Activated T-helper 1 cell treated with Interleukin-2 at 50 U/mL for 16 hours (primary cell): ENCODE results near the gene WDR20.
"Not testable (repeated sequence)": the region's sequence is repeated elsewhere in the genome, so short reads cannot be mapped to it uniquely, and the experiment has no call there.

Experiments
- DNase-seq: peaks from one replicate; pipeline ENCODE4 v3.0.0-alpha.2; 2020; ENCODE audit warnings: low read depth

WDR20 gene

DNA sequence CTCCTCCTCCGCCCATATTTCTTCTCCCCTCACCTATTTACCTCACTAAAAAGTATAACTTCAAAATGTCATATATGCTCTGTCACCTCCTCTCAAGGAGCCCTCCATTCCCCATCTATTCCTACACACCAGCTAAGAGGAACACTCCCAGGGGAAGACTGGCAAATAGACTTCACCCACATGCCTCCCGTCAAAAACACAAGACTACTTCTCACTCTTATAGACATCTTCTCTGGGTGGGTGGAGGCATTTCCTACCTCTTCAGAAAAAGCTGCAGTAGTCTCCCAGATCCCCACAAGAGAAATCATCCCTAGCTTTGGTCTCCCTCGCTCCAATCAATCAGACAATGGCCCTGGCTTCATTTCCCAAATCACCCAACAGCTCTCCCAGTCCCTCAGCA, 99.1 kb downstream of the WDR20 start:
- DNase-seq: no peak

DNA sequence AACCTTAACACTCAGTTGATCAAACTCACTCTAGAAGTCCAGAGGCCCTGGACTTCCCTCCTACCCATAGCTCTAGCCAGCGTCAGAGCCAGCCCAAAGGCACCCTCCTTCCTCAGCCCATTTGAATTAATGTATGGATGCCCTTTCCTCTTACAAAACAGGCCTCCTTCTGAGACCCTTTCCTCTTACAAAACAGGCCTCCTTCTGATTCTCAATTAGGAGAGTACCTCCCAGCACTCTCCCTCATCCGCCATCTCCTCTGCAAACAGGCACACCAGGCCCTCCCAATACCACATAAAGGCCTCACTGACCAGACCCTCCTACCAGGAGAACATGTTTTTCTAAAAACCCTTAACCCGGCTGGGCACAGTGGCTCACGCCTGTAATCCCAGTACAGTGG, 99.5 kb downstream of the WDR20 start:
- no peak for DNase-seq

GRCh38 chr14:102240481-102240880, 100.8 kb downstream of the WDR20 start:
- DNase-seq: not testable (repeated sequence)

DNA sequence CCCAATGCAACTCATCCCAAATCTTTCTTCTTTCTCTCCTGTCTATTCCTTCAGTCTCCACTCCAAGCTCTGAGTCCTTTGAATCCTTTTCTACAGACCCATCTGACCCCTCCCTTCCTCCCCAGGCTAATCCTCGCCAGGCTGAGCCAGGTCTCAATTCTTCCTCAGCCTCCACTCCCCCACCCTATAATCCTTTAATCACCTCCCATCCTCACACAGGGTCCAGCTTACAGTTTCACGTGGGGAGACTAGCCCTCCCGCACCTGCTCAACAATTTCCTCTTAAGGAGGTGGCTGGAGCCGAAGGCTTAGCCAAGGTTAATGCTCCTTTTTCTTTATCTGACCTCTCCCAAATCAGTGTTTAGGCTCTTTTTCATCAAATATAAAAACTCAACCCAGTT, 101.5 kb downstream of the WDR20 start:
- no peak for DNase-seq

DNA sequence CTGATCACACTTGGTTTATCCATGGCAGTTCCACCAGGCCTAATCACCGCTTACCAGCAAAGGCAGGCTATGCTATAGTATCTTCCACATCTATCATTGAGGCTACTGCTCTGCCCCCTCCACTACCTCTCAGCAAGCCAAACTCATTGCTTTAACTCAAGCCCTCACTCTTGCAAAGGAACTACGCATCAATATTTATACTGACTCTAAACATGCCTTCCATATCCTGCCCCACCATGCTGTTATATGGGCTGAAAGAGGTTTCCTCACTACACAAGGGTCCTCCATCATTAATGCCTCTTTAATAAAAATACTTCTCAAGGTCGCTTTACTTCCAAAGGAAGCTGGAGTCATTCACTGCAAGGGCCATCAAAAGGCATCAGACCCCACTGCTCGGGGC, 104.1 kb downstream of the WDR20 start:
- not testable (repeated sequence) for DNase-seq

GRCh38 chr14:102246071-102246470, 106.4 kb downstream of the WDR20 start:
- no peak for DNase-seq

DNA sequence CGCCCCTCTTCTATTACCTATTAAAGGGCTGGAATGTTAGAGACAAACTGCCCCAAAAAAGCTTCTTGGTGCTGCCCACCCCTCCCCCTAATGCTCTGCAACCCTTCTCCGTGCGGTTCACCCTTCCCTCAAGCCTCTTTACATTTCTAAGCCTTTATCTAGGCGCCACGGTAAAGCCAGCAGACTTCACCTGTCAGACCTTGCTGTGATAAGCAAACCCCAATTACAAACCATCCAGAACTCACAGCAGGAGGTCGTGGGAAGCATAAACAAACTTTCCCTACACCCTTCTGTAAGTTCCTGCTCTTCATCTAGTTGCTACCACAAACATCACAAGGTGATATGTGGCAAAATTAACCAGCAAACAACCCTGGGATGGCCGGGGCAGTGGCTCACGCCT, 108.4 kb downstream of the WDR20 start:
- no peak for DNase-seq

- DNase-seq: no peak
Measured at GRCh38 chr14:102249041-102249440, 109.3 kb downstream of the WDR20 start.

GRCh38 chr14:102249981-102250380, 110.3 kb downstream of the WDR20 start:
- no peak for DNase-seq

- DNase-seq: no peak
Measured at GRCh38 chr14:102250636-102251035, 110.9 kb downstream of the WDR20 start.

GRCh38 chr14:102251161-102251560, 111.5 kb downstream of the WDR20 start:
- no peak for DNase-seq

GRCh38 chr14:102252834-102253801, 113.4 kb downstream of the WDR20 start:
- no peak for DNase-seq

GRCh38 chr14:102255401-102256190, 115.9 kb downstream of the WDR20 start:
- no peak for DNase-seq

DNA sequence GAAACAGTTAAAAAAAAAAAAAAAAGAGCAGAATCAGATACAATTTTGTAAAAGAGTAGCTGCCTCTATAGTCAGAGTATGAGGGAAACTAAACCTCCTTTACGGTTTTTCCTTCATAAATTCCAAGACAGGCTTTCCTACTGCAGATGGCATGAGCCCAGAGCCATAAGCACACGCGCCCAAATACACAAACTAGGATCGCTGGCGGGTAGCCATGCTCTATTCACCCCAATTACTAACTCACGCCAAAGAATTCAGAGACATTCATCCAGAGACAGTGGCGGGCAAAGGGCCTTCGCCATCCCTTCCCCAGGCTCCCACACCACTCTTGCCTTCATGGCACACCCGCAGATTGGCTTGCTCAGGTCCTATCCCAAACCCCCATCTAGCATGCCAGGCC, 117.0 kb downstream of the WDR20 start:
- DNase-seq: no peak

DNA sequence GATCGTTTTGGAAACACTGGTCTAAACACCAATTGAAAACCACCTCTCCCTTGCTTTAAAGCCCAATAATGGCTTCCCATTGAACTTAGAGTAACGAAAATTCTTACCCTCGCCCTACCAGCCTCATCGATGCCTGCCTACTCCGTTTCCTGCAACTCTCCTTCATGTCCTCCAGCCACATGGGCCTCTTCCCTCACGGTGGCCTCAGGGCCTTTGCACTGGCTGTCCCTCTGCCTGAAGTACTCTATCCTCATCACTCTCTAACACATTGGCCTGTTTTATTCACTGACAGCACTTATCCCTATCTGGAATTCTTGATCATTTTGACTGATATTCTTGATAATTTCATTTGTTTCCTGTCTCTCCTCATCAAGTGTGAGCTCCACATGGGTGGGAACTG, 118.4 kb downstream of the WDR20 start:
- no peak for DNase-seq
